ENCODE measurements around the gene GTF3A.

The GTF3A gene

GRCh38 chr13:27440408-27440807, 16.0 kb downstream of the GTF3A start:
- Histone ChIP-seq H3K9ac (no peak overlapping the region), H3K27me3 (ENCODE audit: control insufficient read depth, insufficient read depth, low read length) (no peaks in the 10 kb centered on the region), H3K9me3 (ENCODE audit: control insufficient read depth, low read length) (no peaks in the 10 kb centered on the region), H3K27ac (no peak overlapping the region), H3K4me1 (no peaks in the 10 kb centered on the region), H2AFZ (no peak overlapping the region), H3K79me2 (peaks cover under 1% of the 10 kb centered on the region), H3K36me3 (ENCODE audit: control insufficient read depth, insufficient read depth, low read length) (no peaks in the 10 kb centered on the region), H3K4me2 (ENCODE audit: low read length) (no peak overlapping the region), H3K4me3 (ENCODE audit: low read depth, low read length) (no peak overlapping the region)
- TF ChIP-seq CTCF (IDR thresholded peaks at IDR 0.05): no peak

GRCh38 chr13:27442071-27442647, 17.7 kb downstream of the GTF3A start:
- H3K36me3 ChIP-seq (ENCODE audit: control insufficient read depth, insufficient read depth, low read length): no peaks in the 10 kb centered on the region

GRCh38 chr13:27442797-27443196, 18.4 kb downstream of the GTF3A start:
- Histone ChIP-seq H3K9ac (no peak overlapping the region), H3K4me1 (no peaks in the 10 kb centered on the region), H3K27me3 (ENCODE audit: control insufficient read depth, insufficient read depth, low read length) (no peaks in the 10 kb centered on the region), H2AFZ (no peak overlapping the region), H3K9me3 (ENCODE audit: control insufficient read depth, low read length) (no peaks in the 10 kb centered on the region), H3K27ac (no peak overlapping the region), H3K79me2 (peaks cover 2% of the 10 kb centered on the region), H3K36me3 (ENCODE audit: control insufficient read depth, insufficient read depth, low read length) (no peaks in the 10 kb centered on the region), H3K4me2 (ENCODE audit: low read length) (no peak overlapping the region), H3K4me3 (ENCODE audit: low read depth, low read length) (no peak overlapping the region)
- TF ChIP-seq CTCF (IDR thresholded peaks at IDR 0.05): no peak

More at GRCh38 chr13:27442071-27442647, 17.7 kb downstream of the GTF3A start:
- Histone ChIP-seq H3K4me2 (ENCODE audit: low read length) (no peak overlapping the region), H3K9ac (no peak overlapping the region), H2AFZ (no peak overlapping the region), H3K4me3 (ENCODE audit: low read depth, low read length) (no peak overlapping the region), H3K27me3 (ENCODE audit: control insufficient read depth, insufficient read depth, low read length) (no peaks in the 10 kb centered on the region), H3K79me2 (peaks cover 2% of the 10 kb centered on the region), H3K4me1 (no peaks in the 10 kb centered on the region), H3K9me3 (ENCODE audit: control insufficient read depth, low read length) (no peaks in the 10 kb centered on the region), H3K27ac (no peak overlapping the region)
- no peak for TF ChIP-seq CTCF (IDR thresholded peaks at IDR 0.05)

GRCh38 chr13:27446986-27447583, 22.7 kb downstream of the GTF3A start:
- H3K27me3 ChIP-seq (ENCODE audit: control insufficient read depth, insufficient read depth, low read length): no peaks in the 10 kb centered on the region
- H3K9ac ChIP-seq: no peak overlapping the region
- H3K9me3 ChIP-seq (ENCODE audit: control insufficient read depth, low read length): no peaks in the 10 kb centered on the region
- no peak for TF ChIP-seq CTCF (IDR thresholded peaks at IDR 0.05)
- peaks cover 4% of the 10 kb centered on the region for H3K4me1 ChIP-seq
- no peak overlapping the region for H2AFZ ChIP-seq
- no peaks in the 10 kb centered on the region for H3K36me3 ChIP-seq (ENCODE audit: control insufficient read depth, insufficient read depth, low read length)
- peak overlapping the region; percentile 23 for H3K4me2 ChIP-seq (ENCODE audit: low read length)
- no peak overlapping the region for H3K4me3 ChIP-seq (ENCODE audit: low read depth, low read length)
- H3K79me2 ChIP-seq: peaks cover 10% of the 10 kb centered on the region
- no peak overlapping the region for H3K27ac ChIP-seq

GRCh38 chr13:27448308-27448707, 23.9 kb downstream of the GTF3A start:
- Histone ChIP-seq H3K79me2 (peaks cover 10% of the 10 kb centered on the region), H3K9ac (no peak overlapping the region), H3K27ac (no peak overlapping the region), H3K4me2 (ENCODE audit: low read length) (peak overlapping the region; percentile 6), H3K36me3 (ENCODE audit: control insufficient read depth, insufficient read depth, low read length) (no peaks in the 10 kb centered on the region), H3K4me1 (peaks cover 4% of the 10 kb centered on the region), H3K9me3 (ENCODE audit: control insufficient read depth, low read length) (no peaks in the 10 kb centered on the region), H3K27me3 (ENCODE audit: control insufficient read depth, insufficient read depth, low read length) (no peaks in the 10 kb centered on the region), H2AFZ (no peak overlapping the region), H3K4me3 (ENCODE audit: low read depth, low read length) (no peak overlapping the region)
- TF ChIP-seq CTCF (IDR thresholded peaks at IDR 0.05): no peak
